Measurements from ENCODE around the gene C2orf42. TPM values are rescaled to one million over a fixed set of nuclear protein-coding genes. Genes with fewer than 3 reads are reported as not detected.
"Not testable (repeated sequence)": the region's sequence is repeated elsewhere in the genome, so short reads cannot be mapped to it uniquely, and the experiment has no call there.

Gene C2orf42
- total RNA-seq, 1 experiment from 2014 or later: 18.8 TPM

DNA sequence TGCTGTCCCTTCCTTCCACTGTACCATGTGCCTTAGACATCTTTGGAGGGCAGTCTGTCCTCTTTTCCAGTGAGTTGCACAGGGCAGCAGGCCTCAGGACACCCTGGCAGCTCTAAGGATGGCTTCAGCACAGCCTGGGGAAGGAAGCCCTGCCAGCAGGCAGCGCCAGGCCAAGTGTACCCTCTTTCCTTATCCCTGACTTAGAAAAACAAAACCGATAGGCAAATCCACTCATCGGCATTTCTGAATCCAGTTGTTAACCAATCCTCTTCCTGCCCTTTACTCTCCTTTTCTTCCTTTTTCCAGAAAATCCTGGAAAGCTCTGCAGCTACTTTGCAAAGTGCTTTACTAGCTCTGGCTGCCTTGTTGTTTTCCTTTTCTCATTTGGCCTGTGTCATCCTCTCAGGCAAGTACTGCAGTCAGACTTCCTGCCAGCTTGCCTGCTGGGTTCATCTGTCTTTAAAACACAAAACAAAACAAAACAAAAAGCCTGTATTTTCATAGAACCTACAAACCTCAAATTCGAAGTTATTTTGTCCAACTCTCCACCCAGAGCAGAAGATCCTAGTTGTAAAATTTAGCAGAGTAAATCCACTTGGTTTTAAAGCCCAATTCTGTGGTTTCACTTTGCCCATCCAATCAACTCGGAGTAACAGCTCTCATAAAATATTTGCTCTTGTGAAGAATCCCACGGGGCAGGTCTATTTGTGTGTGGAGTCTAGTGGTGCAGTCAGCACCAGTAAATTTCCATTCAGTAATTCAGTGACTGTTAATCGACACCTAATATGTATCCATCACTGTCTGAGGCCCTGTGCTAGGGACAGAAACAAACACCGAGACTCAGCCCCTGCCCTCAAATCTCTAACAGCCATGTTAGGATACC is 58.3 kb downstream of the C2orf42 start:
- peak; percentile 72 for DNase-seq (ENCODE audit: low read depth)

DNA sequence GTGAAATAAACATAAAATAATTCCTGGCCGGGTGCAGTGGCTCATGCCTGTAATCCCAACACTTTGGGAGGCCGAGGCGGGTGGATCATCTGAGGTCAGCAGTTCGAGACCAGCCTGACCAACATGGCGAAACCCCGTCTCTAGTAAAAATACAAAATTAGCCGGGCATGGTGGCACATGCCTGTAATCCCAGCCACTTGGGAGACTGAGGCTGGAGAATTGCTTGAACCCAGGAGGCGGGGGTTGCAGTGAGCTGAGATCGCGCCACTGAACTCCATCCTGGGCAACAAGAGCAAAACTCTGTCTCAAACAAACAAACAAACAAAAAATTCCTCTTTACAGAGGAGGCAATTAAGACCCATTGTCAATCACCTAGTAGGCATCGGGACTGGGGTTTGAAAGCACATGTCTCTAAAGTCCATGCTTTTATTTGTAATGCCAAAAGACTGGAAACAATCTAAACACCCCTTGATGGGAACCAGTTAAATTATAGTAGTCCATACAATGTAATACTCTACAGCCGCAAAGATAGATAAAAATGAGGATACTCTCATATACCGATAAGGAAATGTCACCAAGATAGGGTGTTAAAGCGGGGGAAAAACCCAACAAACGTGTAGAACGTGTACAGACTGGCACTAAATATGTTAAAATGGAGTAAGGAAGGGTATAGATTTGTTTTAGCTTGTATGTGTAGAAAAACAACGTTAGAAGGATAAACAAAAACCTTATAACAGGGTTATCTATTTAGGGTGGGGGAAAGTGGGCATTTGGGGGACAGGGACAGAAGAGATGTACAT is 59.3 kb downstream of the C2orf42 start:
- not testable (repeated sequence) for DNase-seq (ENCODE audit: low read depth)

DNA sequence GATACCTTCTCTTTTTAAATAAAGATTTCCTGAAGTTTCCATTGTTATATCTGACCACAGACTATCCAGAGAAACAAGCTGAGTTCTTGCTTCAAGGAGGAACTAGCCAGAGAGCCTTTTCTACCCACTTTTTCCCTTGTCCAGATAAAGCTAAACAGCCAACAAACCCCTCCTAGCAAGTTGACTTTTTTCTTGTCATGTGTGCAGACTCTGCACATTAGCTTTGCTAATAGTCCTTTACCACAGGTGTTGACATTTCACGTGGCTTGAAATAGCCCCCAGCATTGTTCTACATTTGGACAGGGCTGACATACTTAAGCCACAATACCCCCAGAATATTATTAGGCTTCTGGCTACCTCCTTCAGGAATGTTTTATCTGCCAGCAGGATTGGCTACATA is 62.8 kb downstream of the C2orf42 start:
- no peak for DNase-seq (ENCODE audit: low read depth)

DNA sequence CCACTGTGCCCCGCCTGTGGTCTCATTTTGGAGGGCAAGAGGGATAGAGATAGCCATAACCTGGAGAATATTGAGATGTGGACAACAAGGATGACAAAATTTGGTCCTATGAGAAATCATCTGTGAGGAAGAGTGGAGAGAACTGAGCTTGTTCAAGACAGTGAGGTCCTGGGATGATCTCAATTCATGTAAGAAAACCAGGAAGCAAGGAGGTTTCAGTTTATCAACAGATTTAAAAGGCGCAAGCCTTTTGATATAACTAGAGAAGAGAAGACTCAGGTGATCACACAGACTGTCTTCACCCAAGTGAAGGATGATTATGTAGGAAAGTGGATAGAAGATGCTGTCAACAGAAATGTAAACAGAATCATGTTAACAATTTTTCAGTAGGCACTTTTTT is 64.4 kb downstream of the C2orf42 start:
- no peak for DNase-seq (ENCODE audit: low read depth)

DNA sequence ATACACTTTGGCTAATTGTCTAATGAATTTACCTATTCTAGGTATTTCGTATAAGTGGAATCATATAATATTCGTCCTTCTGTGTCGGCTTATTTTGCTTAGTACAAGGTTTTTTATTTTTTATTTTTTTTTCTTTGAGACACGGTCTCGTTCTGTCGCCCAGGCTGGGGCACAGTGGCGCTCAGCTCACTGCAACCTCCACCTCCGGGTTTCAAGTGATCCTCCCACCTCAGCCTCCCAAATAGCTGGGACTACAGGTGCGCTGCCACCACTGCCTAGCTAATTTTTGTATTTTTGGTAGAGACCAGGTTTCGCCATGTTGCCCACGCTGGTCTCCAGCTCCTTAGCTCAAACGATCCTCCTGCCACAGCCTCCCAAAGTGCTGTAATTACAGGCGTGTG is 65.3 kb downstream of the C2orf42 start:
- no peak for DNase-seq (ENCODE audit: low read depth)

DNA sequence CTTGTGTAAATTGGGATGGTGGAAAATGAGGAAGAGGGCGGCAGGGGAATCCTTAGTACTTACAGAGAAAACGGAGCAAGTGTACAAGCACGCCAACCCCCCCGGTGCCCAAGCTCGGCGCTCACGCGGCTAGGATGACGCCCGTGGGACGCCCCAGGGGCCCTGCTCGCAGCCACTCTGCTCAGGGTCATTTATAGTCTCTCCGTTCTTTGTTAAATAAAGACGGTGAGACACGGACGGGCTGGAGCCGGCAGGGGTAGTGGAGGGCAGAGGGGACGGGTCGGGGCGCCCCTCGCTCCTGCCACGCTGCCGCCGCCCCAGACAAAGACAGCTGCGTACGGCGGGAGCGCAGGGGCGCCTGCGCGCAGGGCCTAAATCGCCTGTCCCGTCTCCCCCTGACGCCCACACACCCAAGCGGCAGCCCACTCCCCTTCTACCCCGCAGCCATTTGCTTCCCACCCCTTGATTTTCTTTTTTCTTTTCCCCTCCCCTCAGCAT is 65.8 kb downstream of the C2orf42 start:
- DNase-seq (ENCODE audit: low read depth): peak; percentile 52

DNA sequence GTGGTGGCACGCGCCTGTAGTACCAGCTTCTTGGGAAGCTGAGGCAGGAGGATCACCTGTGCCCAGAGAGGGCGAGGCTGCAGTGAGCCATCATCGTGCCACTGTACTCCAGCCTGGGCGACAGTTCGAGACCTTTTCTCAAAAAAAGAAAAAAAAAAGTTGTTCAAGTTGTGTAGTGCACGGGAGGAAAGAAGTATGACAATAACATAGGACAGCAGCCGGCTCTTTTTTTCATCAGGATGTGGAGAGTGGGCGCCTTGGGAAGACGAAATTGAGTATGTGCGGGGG is 67.0 kb downstream of the C2orf42 start:
- no peak for DNase-seq (ENCODE audit: low read depth)

DNA sequence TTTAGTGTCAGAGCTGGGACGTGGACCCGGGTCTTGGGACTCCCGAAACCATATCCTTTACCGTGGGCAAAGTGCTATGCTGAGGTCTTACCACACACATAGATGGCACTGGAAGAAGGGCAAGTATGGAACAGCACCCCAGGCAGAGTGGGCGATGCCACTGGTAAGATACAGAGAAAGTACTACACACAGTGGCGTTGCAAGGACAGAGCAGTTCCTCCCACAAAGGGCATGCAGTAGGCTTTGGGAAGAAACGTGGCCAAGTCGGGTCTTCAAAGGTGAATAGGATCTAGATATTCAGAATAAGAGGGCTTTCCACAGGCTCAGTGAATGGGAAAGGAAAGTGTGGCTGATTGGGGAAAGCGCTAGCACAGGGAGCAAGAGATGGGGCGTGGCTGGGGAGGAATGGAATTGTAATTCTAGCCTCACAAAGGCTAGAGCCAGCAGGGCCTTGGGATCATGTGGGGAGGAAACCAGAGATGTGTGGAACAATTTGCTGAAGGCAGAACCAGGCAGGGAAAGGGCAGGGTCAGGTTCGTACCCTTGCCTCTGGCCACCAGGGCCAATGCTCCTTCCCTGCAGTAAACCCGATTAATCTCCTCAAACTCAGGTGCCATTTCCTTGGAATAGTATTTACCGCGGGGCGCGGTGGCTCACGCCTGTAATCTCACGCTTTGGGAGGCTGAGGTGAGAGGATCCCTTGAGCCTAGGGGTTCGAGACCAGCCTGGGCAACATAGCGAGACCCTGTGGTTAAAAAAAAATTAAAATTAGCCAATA is 67.6 kb downstream of the C2orf42 start:
- DNase-seq (ENCODE audit: low read depth): peak; percentile 83

DNA sequence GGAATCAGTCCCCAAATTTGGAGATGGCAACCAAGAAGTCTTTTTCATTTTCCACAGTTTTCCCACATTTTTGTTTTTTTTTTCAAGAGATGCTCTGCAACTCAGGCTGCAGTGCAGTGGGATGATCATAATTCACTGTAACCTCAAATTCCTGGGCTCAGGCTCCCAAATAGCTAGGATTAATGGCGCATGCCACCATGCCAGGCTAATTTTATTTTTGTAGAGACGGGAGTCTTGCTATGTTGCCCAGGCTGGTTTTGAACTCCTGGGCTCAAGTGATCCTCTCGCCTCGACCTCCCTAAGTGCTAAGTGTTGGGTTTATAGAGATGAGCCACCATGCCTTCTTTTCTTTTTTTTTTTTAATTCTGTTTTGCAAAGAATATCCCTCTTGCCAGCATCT is 68.3 kb downstream of the C2orf42 start:
- DNase-seq (ENCODE audit: low read depth): no peak

DNA sequence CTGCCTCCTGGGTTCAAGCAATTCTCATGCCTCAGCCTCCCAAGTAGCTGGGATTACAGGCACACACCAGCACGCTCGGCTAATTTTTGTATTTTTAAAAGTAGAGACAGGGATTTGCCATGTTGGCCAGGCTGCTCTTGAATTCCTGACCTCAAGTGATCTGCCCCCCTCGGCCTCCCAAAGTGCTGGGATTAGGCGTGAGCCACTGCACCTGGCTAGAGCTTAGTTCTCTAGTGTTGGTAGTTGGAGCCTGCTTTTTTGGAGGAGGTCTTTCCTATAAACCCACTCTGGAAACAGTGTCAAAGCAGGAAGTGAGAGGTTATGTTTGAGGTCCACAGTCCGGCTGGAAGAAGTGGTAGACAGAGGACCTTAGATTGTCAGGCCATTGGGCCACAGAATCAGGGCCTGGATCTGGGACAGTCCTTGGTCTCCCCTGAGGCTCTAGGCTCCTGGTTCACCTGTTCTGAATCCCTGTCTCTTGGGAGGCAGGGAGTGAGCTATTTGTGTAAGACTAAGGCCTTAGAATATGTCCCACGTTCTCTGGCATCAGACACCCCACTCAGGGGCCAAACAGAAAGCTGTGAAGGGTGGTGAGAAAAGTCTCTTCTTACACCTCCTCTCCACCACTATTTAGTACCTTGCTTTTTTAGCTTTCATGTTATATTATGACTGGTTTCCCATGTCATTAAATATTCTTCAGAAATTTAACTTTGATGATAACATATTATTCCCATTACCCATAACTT is 69.0 kb downstream of the C2orf42 start:
- DNase-seq (ENCODE audit: low read depth): no peak

DNA sequence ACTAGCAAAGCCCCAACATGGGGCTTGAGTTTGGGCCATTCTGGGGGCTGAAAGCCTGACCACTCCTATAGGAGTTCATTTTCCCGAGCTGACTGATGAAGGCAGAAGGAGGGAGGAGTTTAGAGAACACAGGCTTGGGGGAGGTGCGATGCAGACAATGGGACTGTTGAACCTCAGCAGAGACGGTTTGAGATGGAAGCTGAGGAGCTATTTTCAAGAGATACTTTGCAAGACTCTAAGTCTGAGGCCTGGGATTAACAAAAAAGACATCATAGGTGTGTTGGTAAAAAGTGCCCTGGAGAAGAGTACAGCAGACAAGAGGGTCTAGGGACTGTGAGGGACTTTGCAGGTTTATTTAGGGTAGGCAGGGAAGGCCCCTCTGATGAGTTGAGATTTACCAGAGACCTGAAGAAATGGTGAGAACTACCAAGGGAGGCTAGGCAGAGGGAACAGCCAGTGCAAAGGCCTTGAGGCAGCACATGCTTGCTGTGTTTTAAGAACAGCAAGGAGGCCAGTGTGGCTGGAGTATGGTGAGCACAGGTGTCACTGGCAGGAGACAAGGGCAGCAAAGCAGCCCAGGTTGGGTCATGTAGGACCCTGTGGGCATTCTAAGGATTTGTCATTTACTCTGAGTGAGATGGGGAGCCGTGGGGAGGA is 71.9 kb downstream of the C2orf42 start:
- no peak for DNase-seq (ENCODE audit: low read depth)

DNA sequence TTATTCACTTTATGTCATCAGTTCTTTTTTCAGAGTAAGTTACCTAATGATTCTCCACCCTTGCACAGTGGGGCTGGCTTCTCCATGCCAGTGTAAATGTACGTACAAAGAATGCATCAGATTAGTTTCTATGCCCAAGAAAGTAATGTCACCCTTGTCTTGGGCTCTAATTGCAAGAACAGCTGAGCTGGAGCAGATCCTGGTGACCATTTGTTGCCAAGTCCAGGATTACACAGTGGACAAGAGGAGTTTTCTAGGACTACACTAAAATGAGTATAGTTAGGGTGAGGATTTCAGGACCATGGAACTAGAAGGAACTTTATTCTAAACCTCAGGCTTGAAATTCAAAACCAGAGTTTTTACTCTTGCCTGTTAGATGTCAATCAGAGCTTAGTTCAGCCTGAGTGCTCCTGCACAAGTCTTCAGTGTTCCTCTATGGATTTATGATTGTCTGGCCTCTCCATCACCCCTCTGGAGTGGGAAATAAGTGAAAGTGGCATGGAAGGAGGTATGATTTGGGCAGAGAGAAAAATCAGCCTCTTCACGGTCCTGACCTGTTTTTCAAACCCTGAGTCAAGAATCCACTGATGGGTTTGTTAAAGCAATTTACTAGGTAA is 73.8 kb downstream of the C2orf42 start:
- DNase-seq (ENCODE audit: low read depth): peak; percentile 45

DNA sequence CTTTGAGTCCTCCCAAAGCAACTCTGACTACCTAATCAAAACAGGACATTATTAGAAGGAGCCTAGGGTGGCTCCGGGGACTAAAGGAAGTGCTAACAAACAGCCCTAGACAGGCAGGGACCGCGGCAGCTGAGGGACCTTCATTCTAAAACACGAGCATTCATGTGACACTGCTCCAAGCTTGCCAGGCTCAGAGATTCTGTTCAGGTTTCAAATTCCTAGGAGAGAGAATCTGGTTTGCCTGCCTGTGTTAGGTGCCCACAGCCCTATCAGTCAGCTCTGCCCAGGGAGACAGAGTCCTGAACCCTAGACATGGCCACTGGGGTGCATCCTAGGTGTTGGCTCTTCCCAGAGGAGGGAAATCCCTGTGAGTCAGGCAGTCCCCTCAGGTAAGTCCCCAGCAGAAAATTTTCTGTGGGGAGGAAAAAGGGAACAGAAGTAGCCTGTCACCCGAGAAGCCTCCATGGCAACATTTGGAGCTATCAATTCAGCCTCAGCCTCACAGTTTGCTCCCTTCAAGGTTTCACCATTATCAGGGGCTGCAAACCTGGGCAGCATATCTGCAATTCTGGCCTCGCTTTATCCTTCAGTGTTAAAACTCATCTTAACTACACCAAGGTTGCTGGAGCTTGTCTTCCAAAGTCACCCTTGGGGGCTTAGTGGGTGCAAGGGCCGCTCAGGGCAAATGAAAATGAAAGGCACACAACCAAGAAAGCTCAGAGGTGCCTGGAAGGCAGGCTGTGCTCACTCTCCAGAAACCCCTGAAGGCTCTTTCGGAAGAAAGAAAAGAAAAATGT is 75.0 kb downstream of the C2orf42 start:
- no peak for DNase-seq (ENCODE audit: low read depth)

DNA sequence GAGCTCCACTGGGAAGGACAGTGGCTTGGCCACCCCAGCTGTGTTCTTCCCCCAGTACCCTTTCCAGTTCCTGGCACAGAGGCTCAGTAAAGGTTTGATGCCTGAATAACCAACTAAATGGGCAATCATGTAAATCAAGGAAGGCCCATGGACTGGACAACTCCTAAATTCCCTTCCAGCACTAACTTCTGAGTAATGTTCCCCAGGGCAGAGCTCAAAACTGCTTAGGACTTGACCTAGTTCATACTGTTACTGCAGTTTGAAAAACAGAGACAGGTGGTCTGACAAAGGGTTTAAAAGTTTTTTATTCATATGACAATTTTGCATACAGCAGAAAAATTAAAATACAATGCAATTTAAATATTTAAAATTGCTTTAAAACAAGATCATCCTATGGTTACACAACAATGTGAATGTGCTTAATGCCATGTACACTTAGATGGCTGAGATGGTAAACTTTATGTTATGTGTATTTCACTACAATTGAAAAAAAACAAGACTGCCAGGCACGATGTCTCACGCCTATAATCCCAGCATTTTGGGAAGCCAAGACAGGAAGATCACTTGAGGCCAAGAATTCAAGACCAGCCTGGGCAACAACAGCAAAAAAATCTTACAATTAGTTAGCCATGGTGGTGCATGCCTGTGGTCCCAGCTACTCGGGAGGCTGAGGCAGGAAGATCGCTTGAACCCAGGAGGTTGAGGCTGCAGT is 77.3 kb downstream of the C2orf42 start:
- peak; percentile 95 for DNase-seq (ENCODE audit: low read depth)

DNA sequence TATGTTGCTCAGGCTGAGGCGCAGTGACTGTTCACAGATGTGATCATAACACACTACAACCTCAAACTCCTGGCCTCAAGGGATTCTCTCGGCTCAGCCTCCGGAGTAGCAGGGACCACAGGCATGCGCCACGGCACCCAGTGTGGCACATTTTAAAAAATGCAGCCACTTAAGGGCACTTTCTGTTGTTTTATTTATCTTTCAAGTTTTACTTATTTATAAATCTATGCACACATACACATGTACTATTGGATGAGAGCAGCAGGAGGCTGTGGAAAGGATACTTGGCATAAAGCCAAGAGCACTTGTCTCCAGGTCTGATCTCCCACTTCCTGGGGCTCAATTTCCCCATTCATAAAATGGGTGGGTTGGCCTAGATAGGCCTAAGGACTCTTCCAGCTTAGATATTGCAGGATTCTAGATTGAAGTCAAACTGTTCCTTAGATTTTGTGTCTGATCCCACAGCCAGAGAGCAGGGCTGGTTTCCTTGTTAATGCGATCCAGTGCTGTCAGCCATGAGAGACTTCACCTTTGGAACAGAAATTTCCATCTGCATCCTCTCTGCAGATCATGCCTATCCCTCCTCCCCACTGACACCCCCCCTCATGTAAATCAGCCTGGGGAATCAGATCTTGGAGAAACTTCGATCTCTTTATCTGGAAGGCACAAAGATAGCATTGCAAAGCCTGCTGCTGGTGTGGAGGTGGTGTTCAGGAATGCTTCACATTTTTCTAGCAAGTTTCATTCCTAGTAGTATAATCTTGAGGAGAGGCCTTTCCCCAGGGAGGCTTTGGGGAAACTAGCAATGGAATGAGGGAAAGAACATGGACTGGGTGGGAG is 78.8 kb downstream of the C2orf42 start:
- peak; percentile 82 for DNase-seq (ENCODE audit: low read depth)

DNA sequence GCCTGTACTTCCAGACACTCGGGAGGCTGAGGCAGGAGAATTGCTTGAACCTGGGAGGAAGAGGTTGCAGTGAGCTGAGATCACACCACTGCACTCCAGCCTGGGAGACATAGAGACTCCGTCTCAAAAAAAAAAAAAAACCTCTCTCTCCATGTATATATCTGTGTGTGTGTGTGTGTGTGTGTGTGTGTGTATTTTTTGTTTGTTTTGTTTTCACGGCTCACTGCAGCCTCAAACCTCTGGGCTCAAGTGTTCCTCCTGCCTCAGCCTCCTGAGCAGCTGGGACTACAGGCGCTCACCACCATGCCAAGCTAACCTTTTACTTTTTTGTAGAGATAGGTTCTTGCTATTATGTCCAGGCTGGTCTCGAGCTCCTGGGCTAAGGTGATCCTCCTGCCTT is 80.4 kb downstream of the C2orf42 start:
- DNase-seq (ENCODE audit: low read depth): not testable (repeated sequence)

DNA sequence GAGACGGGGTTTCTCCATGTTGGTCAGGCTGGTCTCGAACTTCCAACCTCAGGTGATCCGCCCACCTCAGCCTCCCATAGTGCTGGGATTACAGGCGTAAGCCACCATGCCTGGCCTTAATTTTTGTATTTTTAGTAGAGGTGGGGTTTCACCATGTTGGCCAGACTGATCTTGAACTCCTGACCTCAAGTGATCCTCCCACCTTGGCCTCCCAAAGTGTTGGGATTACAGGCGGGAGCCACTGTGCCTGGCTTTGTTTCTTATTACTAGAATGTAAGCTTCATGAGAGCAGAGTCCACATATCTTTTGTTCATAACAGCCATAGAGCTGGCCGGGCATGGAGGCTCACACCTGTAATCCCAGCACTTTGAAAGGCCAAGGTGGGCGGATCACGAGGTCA is 84.7 kb downstream of the C2orf42 start:
- DNase-seq (ENCODE audit: low read depth): not testable (repeated sequence)

All from LHCN-M2 (cell line).